ENCODE results near the gene CTPS1.

CTPS1 gene

DNA sequence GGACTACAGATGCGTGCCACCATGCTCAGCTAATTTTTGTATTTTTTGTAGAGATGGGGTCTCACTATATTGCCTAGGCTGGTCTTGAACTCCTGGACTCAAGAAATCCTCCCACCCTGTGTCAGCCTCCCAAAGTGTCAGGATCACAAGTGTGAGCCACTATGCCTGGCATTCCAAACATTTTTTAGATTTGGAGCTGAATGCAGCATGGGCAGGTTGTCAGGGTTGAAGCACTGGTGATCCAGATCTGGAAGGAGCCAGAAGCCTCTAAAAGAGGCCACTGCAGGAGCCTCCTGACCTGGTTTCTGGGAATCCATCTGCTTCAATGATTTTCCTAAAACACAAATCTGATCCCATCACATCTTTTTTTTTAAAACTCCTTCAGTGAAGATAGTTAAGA is 1.8 kb upstream of the CTPS1 start:
- TF ChIP-seq, protein P1, sequence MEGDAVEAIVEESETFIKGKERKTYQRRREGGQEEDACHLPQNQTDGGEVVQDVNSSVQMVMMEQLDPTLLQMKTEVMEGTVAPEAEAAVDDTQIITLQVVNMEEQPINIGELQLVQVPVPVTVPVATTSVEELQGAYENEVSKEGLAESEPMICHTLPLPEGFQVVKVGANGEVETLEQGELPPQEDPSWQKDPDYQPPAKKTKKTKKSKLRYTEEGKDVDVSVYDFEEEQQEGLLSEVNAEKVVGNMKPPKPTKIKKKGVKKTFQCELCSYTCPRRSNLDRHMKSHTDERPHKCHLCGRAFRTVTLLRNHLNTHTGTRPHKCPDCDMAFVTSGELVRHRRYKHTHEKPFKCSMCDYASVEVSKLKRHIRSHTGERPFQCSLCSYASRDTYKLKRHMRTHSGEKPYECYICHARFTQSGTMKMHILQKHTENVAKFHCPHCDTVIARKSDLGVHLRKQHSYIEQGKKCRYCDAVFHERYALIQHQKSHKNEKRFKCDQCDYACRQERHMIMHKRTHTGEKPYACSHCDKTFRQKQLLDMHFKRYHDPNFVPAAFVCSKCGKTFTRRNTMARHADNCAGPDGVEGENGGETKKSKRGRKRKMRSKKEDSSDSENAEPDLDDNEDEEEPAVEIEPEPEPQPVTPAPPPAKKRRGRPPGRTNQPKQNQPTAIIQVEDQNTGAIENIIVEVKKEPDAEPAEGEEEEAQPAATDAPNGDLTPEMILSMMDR (IDR thresholded peaks at IDR 0.05; ENCODE audit: insufficient read depth, low read depth, low read length, missing control alignments) = no peak
- no peak for DNase-seq (ENCODE audit: low read depth)
- no peak overlapping the region for H3K4me3 ChIP-seq (ENCODE audit: low read length)

DNA sequence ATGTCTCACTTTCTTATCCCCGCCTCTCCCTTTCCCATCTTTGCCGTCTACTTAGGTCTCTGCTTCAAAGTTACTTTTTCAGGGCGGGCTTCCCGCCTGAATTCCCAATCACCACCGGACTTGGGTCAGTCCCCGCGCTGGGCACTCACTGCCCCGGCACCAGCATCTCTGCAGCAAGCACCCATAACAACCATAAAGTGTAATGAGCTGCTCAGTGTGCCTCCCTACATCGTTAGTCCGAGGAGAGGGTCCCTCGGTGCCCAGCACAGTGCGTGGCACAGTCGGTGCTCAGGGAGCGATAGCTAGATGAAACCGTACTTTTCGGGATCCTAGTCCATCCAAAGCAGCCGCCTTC is 633 bp upstream of the CTPS1 start:
- TF ChIP-seq, protein P1 (IDR thresholded peaks at IDR 0.05; ENCODE audit: insufficient read depth, low read depth, low read length, missing control alignments) = no peak
- no peak for DNase-seq (ENCODE audit: low read depth)
- peak overlapping the region; percentile 67 for H3K4me3 ChIP-seq (ENCODE audit: low read length)

DNA sequence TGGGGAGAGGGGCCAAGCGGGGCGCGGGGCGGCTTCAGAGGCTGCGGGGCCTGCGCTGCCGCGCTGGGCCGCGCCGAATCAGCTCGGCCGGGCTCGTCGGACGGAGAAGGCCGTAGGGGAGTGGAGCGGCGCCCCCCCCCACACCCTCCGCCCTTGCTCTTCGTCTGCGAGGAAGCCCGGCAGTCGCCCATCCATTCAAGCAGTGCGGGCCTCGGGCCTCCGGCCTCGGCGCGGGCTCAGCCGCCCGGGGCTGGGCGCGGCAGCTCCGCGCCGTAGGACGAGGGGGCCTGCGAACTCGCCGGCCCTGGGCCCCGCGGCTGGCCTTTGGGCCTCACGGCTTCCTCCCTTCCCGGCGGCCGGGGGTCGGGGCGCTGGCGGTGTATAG is 564 bp downstream of the CTPS1 start:
- TF ChIP-seq, protein P1 (IDR thresholded peaks at IDR 0.05; ENCODE audit: insufficient read depth, low read depth, low read length, missing control alignments) = no peak
- no peak for DNase-seq (ENCODE audit: low read depth)

DNA sequence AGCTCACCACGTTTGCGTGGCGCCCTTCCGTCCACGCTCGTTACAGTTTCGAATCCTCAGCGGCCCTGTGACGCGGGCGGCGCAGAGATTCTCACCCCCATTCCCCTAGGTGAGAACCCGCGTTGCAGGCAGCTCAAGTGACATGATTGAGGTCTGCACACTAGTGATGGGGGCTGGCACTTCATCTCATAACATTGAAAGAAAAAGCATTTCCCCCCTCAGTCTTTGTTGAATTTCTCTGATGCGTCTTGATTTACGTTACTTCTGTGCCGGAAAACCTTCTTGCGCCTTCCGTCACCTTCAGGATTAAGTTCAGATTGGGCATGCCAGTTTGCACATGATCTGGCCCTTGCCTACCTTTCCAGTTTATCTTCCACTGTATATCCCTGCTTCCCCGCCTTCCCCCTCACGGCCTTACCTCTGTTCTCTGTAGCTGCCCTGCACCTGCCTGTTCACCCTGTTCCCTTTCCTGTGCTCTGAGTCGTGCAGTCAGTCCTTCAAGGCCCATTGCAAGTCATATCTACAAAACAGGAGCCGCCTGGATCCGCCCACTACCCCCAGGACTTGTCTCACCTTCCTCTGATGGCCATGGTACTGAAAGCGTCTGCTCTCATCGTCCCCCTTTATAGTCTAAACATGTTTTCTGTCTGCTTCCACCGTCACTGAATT is 1.1 kb downstream of the CTPS1 start:
- TF ChIP-seq, protein P1 (IDR thresholded peaks at IDR 0.05; ENCODE audit: insufficient read depth, low read depth, low read length, missing control alignments) = no peak
- DNase-seq (ENCODE audit: low read depth) = peak; percentile 60
- H3K4me3 ChIP-seq (ENCODE audit: low read length) = peak overlapping the region; percentile 67

More for the DNA sequence above, 564 bp downstream of the CTPS1 start:
- H3K4me3 ChIP-seq (ENCODE audit: low read length) = peak overlapping the region; percentile 67

DNA sequence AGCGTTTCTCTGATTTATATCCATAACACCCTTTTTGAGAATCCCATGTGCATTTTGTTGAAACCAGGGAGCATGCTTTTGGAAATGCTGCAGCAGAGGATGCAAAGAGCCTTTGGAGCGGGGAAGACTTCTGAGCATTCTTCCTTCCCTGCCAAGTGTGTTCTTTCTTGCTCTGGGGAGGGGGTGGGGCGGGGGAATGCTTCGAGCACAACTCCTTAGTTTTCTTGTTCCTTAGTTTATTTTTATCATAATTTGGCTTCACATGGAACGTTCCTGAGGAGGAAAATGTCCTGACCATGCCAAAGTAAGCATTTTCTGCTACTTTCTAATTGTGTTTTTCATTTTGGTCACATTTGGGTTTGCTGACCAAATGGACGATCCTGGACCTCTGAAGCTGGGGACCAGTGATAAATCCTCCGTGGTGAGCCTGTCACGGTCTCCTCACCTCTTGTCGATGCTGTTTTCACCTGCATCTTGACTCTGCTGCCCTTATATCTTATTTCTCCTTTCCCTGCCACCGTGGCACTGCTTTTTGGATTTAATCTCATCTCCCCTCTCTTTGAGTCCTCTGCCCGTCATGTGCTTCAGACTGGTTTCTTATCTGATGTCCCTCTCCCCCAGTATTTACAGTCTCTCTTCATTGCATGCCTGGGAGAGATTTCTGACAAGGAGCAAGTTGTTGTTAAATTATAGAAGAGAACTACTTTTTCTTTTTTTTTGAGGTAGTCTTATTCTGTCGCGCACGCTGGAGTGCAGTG is 2.4 kb downstream of the CTPS1 start:
- DNase-seq (ENCODE audit: low read depth) = no peak
- TF ChIP-seq, protein P1 (IDR thresholded peaks at IDR 0.05; ENCODE audit: insufficient read depth, low read depth, low read length, missing control alignments) = no peak
- H3K4me3 ChIP-seq (ENCODE audit: low read length) = no peak overlapping the region

DNA sequence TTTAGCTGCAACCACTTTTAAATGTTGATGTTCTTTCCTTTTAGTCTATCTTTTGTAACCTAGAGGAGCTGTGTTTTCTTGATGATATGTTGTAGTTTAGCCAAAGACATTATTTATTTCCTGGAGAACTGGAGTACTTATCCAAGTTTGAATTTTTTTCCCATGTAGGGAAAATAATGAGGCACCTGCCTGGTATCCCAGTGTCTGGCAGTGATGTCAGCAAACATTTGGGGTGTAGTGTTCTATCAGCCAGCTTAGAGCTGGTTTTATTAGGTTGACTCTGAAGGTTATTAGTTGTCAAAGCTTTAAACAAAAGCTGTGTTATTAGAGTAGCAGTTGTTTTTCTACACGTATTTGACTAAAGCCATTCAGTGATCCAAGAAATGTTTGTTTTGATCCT is 3.2 kb downstream of the CTPS1 start:
- TF ChIP-seq, protein P1 (IDR thresholded peaks at IDR 0.05; ENCODE audit: insufficient read depth, low read depth, low read length, missing control alignments) = no peak
- H3K4me3 ChIP-seq (ENCODE audit: low read length) = no peak overlapping the region
- no peak for DNase-seq (ENCODE audit: low read depth)
